ENCODE measurements around the gene BAMBI. TPM values are rescaled to one million over a fixed set of nuclear protein-coding genes. Genes with fewer than 3 reads are reported as not detected.

BAMBI gene
- total RNA-seq, 1 experiment from 2014 or later = 6.2 TPM

DNA sequence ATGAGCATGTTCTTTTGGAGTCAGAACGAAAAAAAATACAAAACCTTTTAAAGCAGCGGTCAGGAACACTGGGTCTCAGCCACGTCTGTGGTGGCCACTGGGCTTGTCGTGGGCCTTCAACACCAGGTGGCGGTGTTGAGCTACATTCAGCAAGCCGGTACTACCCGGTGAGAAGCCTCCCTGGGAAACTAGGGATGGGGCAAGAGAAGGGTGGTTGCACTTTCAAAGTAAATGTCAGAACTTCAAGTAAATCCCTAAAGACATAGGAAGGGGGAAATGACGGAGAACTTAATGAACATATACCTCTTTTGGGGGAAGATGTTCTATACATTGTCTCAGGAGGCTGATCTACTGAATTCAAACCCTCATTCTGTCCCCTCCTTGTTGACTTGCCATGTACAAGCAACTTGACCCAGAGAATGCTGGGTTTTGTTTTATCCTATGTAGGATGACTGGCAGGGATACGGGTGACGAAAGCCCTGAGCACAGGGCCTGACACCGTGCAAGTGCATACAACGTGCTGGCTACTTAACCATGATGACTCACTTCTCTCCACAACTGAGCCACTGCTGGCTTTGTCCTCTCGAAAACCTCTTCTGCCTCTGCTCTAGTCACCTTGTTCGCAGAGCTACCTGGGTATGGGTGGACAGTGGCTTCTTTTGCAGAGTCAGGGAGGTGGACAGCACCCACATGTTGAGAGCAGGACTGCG lies 49.0 kb upstream of the BAMBI start:
- BruUV-seq (replicated peaks) = no TSS peak
- no peak overlapping the region for H3K4me3 ChIP-seq (replicated peaks in 1 of 2; ENCODE audit: low read depth in 1 of 2, low read length in 2 of 2)
- no peaks in the 10 kb centered on the region for H3K9me2 ChIP-seq (ENCODE audit: insufficient read depth)
- H3K9me3 ChIP-seq (ENCODE audit: control insufficient read depth in 1 of 2, insufficient read depth in 1 of 2, low read depth in 1 of 2, low read length in 2 of 2) = no peaks in the 10 kb centered on the region
- no peak overlapping the region for H3K9ac ChIP-seq (ENCODE audit: low read length)
- H3K27ac ChIP-seq (ENCODE audit: low read depth, low read length) = no peak overlapping the region
- no peaks in the 10 kb centered on the region for H3K36me3 ChIP-seq (ENCODE audit: control insufficient read depth in 1 of 2, insufficient read depth in 2 of 2, low read length in 2 of 2)
- H2AFZ ChIP-seq (ENCODE audit: low read depth, low read length, poor library complexity, severe bottlenecking) = peak overlapping the region; percentile 25
- TF ChIP-seq, protein P1, sequence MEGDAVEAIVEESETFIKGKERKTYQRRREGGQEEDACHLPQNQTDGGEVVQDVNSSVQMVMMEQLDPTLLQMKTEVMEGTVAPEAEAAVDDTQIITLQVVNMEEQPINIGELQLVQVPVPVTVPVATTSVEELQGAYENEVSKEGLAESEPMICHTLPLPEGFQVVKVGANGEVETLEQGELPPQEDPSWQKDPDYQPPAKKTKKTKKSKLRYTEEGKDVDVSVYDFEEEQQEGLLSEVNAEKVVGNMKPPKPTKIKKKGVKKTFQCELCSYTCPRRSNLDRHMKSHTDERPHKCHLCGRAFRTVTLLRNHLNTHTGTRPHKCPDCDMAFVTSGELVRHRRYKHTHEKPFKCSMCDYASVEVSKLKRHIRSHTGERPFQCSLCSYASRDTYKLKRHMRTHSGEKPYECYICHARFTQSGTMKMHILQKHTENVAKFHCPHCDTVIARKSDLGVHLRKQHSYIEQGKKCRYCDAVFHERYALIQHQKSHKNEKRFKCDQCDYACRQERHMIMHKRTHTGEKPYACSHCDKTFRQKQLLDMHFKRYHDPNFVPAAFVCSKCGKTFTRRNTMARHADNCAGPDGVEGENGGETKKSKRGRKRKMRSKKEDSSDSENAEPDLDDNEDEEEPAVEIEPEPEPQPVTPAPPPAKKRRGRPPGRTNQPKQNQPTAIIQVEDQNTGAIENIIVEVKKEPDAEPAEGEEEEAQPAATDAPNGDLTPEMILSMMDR (IDR thresholded peaks at IDR 0.05 in 2 of 3, conservative IDR thresholded peaks at IDR 0.05 in 1 of 3; ENCODE audit: borderline replicate concordance in 1 of 3, insufficient read depth in 1 of 3, low read depth in 2 of 3, low read length in 2 of 3) = peak; percentile 72 to 96 (median 93)
- TF ChIP-seq CEBPB (IDR thresholded peaks at IDR 0.05; ENCODE audit: low read depth) (no peak), RAD21 (IDR thresholded peaks at IDR 0.05; ENCODE audit: low read depth) (peak; percentile 93)
- no peaks in the 10 kb centered on the region for H4K20me1 ChIP-seq (ENCODE audit: insufficient read depth)
- ChIA-PET CTCF (interaction anchor here (0.7 to 2.4 kb wide), 8 partner anchors 9 to 817 kb away, joined by 3 to 16 read pairs (median 5); no protein-coding TSS in a partner anchor), RAD21 (ENCODE audit: low non-redundant PET in 1 of 2, low total read pairs in 2 of 2, uncharacterized antibody in 2 of 2, unreplicated experiment in 2 of 2) (interaction anchor here (0.5 to 1.5 kb wide), 2 partner anchors 401 to 676 kb away, joined by 3 to 4 read pairs; no protein-coding TSS in a partner anchor), POLR2A (no interaction called here)
- H3K4me2 ChIP-seq (ENCODE audit: low read length) = peak overlapping the region; percentile 12; the same call in 1 of the 2 replicates
- peaks cover 3 to 7% of the 10 kb centered on the region in 2 experiments; a peak in 2 of 4 replicates for H3K4me1 ChIP-seq (ENCODE audit: control insufficient read depth in 1 of 2, insufficient read depth in 2 of 2, low read length in 2 of 2)
- intact Hi-C loops (cut with micrococcal nuclease) = loop anchor here (1.0 to 2.0 kb wide), 4 partner anchors 34 to 676 kb away; no protein-coding TSS in a partner anchor
- H3K27me3 ChIP-seq (ENCODE audit: insufficient read depth, low read length) = no peaks in the 10 kb centered on the region
- peak; percentile 63 for DNase-seq (ENCODE audit: low read depth, low spot score)
- ATAC-seq = peak; percentile 96
- H3K79me2 ChIP-seq (ENCODE audit: insufficient read depth, low read length) = no peaks in the 10 kb centered on the region

DNA sequence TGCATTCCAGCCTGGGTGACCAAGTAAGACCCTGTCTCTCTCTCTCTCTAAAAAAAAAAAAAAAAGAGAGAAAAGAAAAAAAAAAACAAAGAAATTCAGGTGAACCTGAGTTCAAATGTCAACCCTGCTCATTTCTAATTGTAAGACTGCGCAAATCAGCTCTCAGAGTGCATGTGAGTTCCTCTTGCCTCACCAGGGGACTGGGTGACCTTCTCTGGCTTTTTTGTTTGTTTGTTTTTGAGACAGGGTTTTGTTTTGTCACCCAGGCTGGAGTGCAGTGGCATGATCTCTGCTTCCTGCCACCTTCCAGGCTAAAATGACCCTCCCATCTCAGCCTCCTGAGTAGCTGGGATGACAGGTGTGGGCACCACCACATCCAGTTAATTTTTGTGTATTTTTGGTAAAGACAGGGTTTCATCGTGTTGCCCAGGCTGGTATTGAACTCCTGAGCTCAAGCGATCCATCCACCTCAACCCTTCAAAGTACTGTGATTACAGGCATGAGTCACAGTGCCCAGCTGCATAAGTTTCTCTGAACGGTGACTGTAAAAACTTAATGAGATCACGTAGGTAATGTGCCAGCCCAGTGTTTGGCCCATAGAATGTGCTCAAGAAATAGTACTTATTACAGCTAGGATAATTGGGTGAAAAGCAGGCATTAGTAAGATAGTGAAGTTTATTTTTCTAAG lies 45.3 kb upstream of the BAMBI start:
- Histone ChIP-seq H3K4me1 (ENCODE audit: control insufficient read depth in 1 of 2, insufficient read depth in 2 of 2, low read length in 2 of 2) (peaks cover 3 to 7% of the 10 kb centered on the region in 2 experiments; a peak in 2 of 4 replicates), H3K36me3 (ENCODE audit: control insufficient read depth in 1 of 2, insufficient read depth in 2 of 2, low read length in 2 of 2) (no peaks in the 10 kb centered on the region), H4K20me1 (ENCODE audit: insufficient read depth) (no peaks in the 10 kb centered on the region), H3K27me3 (ENCODE audit: insufficient read depth, low read length) (no peaks in the 10 kb centered on the region), H3K9me3 (ENCODE audit: control insufficient read depth in 1 of 2, insufficient read depth in 1 of 2, low read depth in 1 of 2, low read length in 2 of 2) (no peaks in the 10 kb centered on the region), H3K27ac (ENCODE audit: low read depth, low read length) (no peak overlapping the region), H3K79me2 (ENCODE audit: insufficient read depth, low read length) (no peaks in the 10 kb centered on the region), H3K9ac (ENCODE audit: low read length) (no peak overlapping the region), H3K4me2 (ENCODE audit: low read length) (no peak overlapping the region), H2AFZ (ENCODE audit: low read depth, low read length, poor library complexity, severe bottlenecking) (no peak overlapping the region), H3K4me3 (replicated peaks in 1 of 2; ENCODE audit: low read depth in 1 of 2, low read length in 2 of 2) (no peak overlapping the region), H3K9me2 (ENCODE audit: insufficient read depth) (no peaks in the 10 kb centered on the region)
- CTCF ChIA-PET = interaction anchor here (0.7 to 0.9 kb wide), 2 partner anchors 488 to 672 kb away, joined by 3 read pairs; no protein-coding TSS in a partner anchor
- BruUV-seq (replicated peaks) = no TSS peak
- ATAC-seq (no peak), DNase-seq (ENCODE audit: low read depth, low spot score) (no peak)
- POLR2A ChIA-PET = interaction anchor here (0.9 kb wide), 1 partner anchor 359 kb away, joined by 4 read pairs; no protein-coding TSS in a partner anchor
- intact Hi-C loops (cut with micrococcal nuclease) = no loop called here
- TF ChIP-seq, protein P2, sequence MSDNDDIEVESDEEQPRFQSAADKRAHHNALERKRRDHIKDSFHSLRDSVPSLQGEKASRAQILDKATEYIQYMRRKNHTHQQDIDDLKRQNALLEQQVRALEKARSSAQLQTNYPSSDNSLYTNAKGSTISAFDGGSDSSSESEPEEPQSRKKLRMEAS (IDR thresholded peaks at IDR 0.05) = no peak
- TF ChIP-seq JUND (IDR thresholded peaks at IDR 0.05) = 0 out of 2 replicates have a peak, but pooled peaks have one; percentile 14
- RAD21 ChIA-PET (ENCODE audit: low non-redundant PET in 1 of 2, low total read pairs in 2 of 2, uncharacterized antibody in 2 of 2, unreplicated experiment in 2 of 2) = no interaction called here
